HepG2 (cell line): Measurements from ENCODE around the gene MPC1. TPM values are rescaled to one million over a fixed set of nuclear protein-coding genes. Genes with fewer than 3 reads are reported as not detected.
A peak's percentile ranks its signal among the peaks of the same experiment; 100 is the strongest.

Experiments
- ATAD3A ChIP-seq: sonication (generic); formaldehyde crosslinking; IDR thresholded peaks from 2 replicates; pipeline ENCODE4 v1.4.0; 2020; ENCODE audit warnings: missing genetic modification reagents
- BCL6 ChIP-seq: IDR thresholded peaks from 2 replicates; pipeline ENCODE4 v1.6.1; 2016; ENCODE audit warnings: missing genetic modification reagents, missing compliant biosample characterization
- GTF3A ChIP-seq: sonication (generic); formaldehyde crosslinking; conservative IDR thresholded peaks from 2 replicates; pipeline ENCODE4 v1.4.0; 2020; ENCODE audit warnings: mild to moderate bottlenecking, missing genetic modification reagents
- MAFK ChIP-seq, 2 experiments: IDR thresholded peaks in 1 of 2; conservative IDR thresholded peaks in 1 of 2; 2 replicates each; pipeline ENCODE4 v1.6.1; 2011; ENCODE audit warnings: improper control_type of control experiment in 2 of 2, low read length in 2 of 2
- MBD4 ChIP-seq: IDR thresholded peaks from 2 replicates; pipeline ENCODE4 v1.6.1; 2012; ENCODE audit warnings: low read length, inconsistent platforms, borderline replicate concordance
- MZF1 ChIP-seq: sonication (generic); formaldehyde crosslinking; IDR thresholded peaks from 2 replicates; pipeline ENCODE4 v1.8.1; 2023; ENCODE audit warnings: mild to moderate bottlenecking, missing genetic modification reagents, borderline replicate concordance
- PCBP2 ChIP-seq: fragments of 200-400 bp; formaldehyde crosslinking; optimal IDR thresholded peaks from 2 replicates; pipeline ENCODE3; 2018; ENCODE audit warnings: low read length, low read depth; ENCODE audit not compliant: poor library complexity, severe bottlenecking
- PLRG1 ChIP-seq: fragments of 450-650 bp; conservative IDR thresholded peaks from 2 replicates; pipeline ENCODE4 v1.6.1; 2016
- PPARG ChIP-seq: conservative IDR thresholded peaks from 2 replicates; pipeline ENCODE4 v1.6.1; 2016; ENCODE audit warnings: missing biosample characterization, missing genetic modification reagents
- REL ChIP-seq: sonication (generic); formaldehyde crosslinking; conservative IDR thresholded peaks from 2 replicates; pipeline ENCODE4 v1.8.0; 2022; ENCODE audit warnings: mild to moderate bottlenecking, missing genetic modification reagents, moderate library complexity
- RORA ChIP-seq: sonication (generic); formaldehyde crosslinking; IDR thresholded peaks from 2 replicates; pipeline ENCODE4 v1.5.0; 2020; ENCODE audit warnings: mild to moderate bottlenecking, missing genetic modification reagents, moderate library complexity
- TBP ChIP-seq: sonication (generic); formaldehyde crosslinking; IDR thresholded peaks from 2 replicates; pipeline ENCODE4 v1.5.0; 2020; ENCODE audit warnings: missing genetic modification reagents
- TOPORS ChIP-seq: sonication (generic); formaldehyde crosslinking; IDR thresholded peaks from 2 replicates; pipeline ENCODE4 v1.8.0; 2023; ENCODE audit warnings: mild to moderate bottlenecking, missing genetic modification reagents
- ZFP36L1 ChIP-seq: sonication (generic); formaldehyde crosslinking; IDR thresholded peaks from 2 replicates; pipeline ENCODE4 v1.8.0; 2022; ENCODE audit warnings: mild to moderate bottlenecking, missing genetic modification reagents, moderate library complexity
- ZMYM4 ChIP-seq: sonication (generic); formaldehyde crosslinking; IDR thresholded peaks from 2 replicates; pipeline ENCODE4 v1.8.1; 2023; ENCODE audit warnings: mild to moderate bottlenecking, missing genetic modification reagents
- ZNF136 ChIP-seq: sonication (generic); formaldehyde crosslinking; IDR thresholded peaks from 2 replicates; pipeline ENCODE4 v1.8.1; 2022; ENCODE audit warnings: low read depth, mild to moderate bottlenecking, moderate library complexity, missing genetic modification reagents
- ZNF207 ChIP-seq: fragments of 450-650 bp; IDR thresholded peaks from 2 replicates; pipeline ENCODE4 v1.6.1; 2016; ENCODE audit warnings: antibody characterized with exemption, borderline replicate concordance
- ZNF224 ChIP-seq: sonication (generic); formaldehyde crosslinking; IDR thresholded peaks from 2 replicates; pipeline ENCODE4 v1.5.0; 2020; ENCODE audit warnings: mild to moderate bottlenecking, missing genetic modification reagents
- ZNF234 ChIP-seq: sonication (generic); formaldehyde crosslinking; conservative IDR thresholded peaks from 2 replicates; pipeline ENCODE4 v1.5.1; 2020; ENCODE audit warnings: mild to moderate bottlenecking, missing genetic modification reagents
- ZNF274 ChIP-seq: sonication (generic); formaldehyde crosslinking; IDR thresholded peaks from 2 replicates; pipeline ENCODE4 v1.5.1; 2020; ENCODE audit warnings: mild to moderate bottlenecking, missing genetic modification reagents
- ZNF570 ChIP-seq: sonication (generic); formaldehyde crosslinking; IDR thresholded peaks from 2 replicates; pipeline ENCODE4 v1.4.0; 2020; ENCODE audit warnings: mild to moderate bottlenecking, missing genetic modification reagents, borderline replicate concordance
- ZNF766 ChIP-seq: sonication (generic); formaldehyde crosslinking; IDR thresholded peaks from 2 replicates; pipeline ENCODE4 v1.5.0; 2020; ENCODE audit warnings: missing genetic modification reagents, borderline replicate concordance
- ZNF776 ChIP-seq: sonication (generic); formaldehyde crosslinking; IDR thresholded peaks from 2 replicates; pipeline ENCODE4 v1.4.0; 2020; ENCODE audit warnings: mild to moderate bottlenecking, missing genetic modification reagents
- ZNF788 ChIP-seq: sonication (generic); formaldehyde crosslinking; IDR thresholded peaks from 2 replicates; pipeline ENCODE4 v1.5.0; 2020; ENCODE audit warnings: mild to moderate bottlenecking, missing genetic modification reagents, borderline replicate concordance
- ZSCAN9 ChIP-seq: IDR thresholded peaks from 2 replicates; pipeline ENCODE4 v1.6.1; 2016; ENCODE audit warnings: borderline replicate concordance
- polyA plus RNA-seq, 8 experiments: library from polyadenylated mRNA; depleted of rRNA in 3 of 8; stranded (reverse) in 7 of 8; unstranded in 1 of 8; fragments of >200 nt; fragmentation: Illumina TruSeq in 4 of 8; extraction: Trizol in 4 of 8; gene quantifications; 2 replicates each; pipeline versions ENCODE4 v1.2.1 to v1.2.3, GENCODE V29; 2011 to 2016; ENCODE audit warnings: low read depth in 4 of 8, missing spikeins in 1 of 8, mixed read lengths in 1 of 8; ENCODE audit not compliant: insufficient read depth in 1 of 8
- total RNA-seq, 5 experiments: library from RNA; depleted of rRNA; stranded (reverse); fragments of >200 nt; fragmentation: Illumina TruSeq; extraction: Trizol; gene quantifications; 2 replicates each; pipeline ENCODE4 v1.2.3, GENCODE V29; 2016; ENCODE audit warnings: low read depth in 1 of 5
- TF ChIP-seq, protein P1 (sequence below): sonication (generic); formaldehyde crosslinking; IDR thresholded peaks from 2 replicates; pipeline ENCODE4 v1.8.1; 2023; ENCODE audit warnings: missing genetic modification reagents, mild to moderate bottlenecking, borderline replicate concordance
- TF ChIP-seq, protein P2 (sequence below): sonication (generic); formaldehyde crosslinking; IDR thresholded peaks from 2 replicates; pipeline ENCODE4 v1.4.0; 2020; ENCODE audit warnings: missing genetic modification reagents
- TF ChIP-seq, protein P3 (sequence below): sonication (generic); formaldehyde crosslinking; IDR thresholded peaks from 2 replicates; pipeline ENCODE4 v1.4.0; 2020; ENCODE audit warnings: mild to moderate bottlenecking, missing genetic modification reagents

MPC1 gene
- total and polyA plus RNA-seq, 2 of the 13 experiments (the other 11 are each of a cell fraction or from before 2014, with no cell fraction given), result 189 to 214 TPM

DNA sequence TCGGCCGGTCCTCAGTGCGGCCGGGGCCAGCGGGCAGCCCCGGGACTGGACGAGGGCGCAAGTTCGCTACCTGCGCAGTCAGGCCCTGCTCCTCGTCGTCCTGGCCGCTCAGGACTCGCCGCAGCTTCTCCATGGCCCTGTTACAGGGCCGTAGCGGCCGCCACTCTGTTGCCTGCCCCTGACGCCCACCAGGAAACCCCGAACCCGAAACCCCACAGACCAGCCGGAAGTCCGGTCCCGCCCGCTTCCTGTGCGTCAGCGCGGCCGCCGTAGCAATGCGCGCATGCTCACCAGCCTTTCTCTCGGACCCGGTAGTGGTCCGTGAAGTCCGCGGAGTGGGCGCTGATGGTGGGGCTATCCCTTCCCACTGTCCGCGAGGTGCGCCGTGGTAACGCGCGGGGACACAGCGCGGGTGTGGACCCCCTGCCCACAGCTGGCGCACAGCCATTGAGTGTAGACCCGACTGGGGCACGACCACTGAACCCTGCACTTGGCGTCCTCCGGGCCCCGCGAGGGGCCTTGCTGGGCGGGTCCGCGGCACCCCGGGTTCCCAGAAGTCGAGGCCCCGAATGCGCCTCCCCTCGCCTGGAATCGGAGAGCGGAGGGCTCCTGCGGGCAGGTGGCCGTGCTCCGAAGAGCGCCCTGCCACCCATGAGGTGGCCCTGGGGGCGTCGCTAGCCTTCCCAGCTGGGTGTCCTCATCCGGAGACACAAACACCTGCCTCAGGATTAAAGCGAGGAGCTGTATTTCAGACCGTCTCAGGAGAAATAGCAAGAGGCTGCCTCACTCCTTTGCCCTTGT, 40.2 kb downstream of the MPC1 start, which contains the start of gene SFT2D1 (continued):
- TF ChIP-seq, protein P1, sequence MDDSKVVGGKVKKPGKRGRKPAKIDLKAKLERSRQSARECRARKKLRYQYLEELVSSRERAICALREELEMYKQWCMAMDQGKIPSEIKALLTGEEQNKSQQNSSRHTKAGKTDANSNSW (CRISPR knock-in tag), result peak; percentile 94; the same call in 1 of the 2 replicates
- TF ChIP-seq, protein P2, sequence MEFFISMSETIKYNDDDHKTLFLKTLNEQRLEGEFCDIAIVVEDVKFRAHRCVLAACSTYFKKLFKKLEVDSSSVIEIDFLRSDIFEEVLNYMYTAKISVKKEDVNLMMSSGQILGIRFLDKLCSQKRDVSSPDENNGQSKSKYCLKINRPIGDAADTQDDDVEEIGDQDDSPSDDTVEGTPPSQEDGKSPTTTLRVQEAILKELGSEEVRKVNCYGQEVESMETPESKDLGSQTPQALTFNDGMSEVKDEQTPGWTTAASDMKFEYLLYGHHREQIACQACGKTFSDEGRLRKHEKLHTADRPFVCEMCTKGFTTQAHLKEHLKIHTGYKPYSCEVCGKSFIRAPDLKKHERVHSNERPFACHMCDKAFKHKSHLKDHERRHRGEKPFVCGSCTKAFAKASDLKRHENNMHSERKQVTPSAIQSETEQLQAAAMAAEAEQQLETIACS (CRISPR knock-in tag), result peak; percentile 47; the same call in 1 of the 2 replicates
- peak; percentile 97 for TF ChIP-seq REL
- peak; percentile 95 for TF ChIP-seq ZNF274 (CRISPR knock-in tag)
- TF ChIP-seq ZSCAN9 (CRISPR knock-in tag), result 0 out of 2 replicates have a peak, but pooled peaks have one; percentile 81
- TF ChIP-seq PCBP2, result no peak
- TF ChIP-seq ZNF224, result peak; percentile 89; the same call in 1 of the 2 replicates
- TF ChIP-seq TOPORS, result no peak; the same call in 1 of the 2 replicates
- TF ChIP-seq ZMYM4 (CRISPR knock-in tag), result peak; percentile 88
- TF ChIP-seq MZF1 (CRISPR knock-in tag), result no peak
- TF ChIP-seq ZNF136 (CRISPR knock-in tag), result peak; percentile 82; the same call in 1 of the 2 replicates
- no peak for TF ChIP-seq PLRG1
- no peak for TF ChIP-seq MBD4
- TF ChIP-seq ZNF207, result no peak
- peak; percentile 64 for TF ChIP-seq BCL6 (CRISPR knock-in tag)
- no peak for TF ChIP-seq ZNF570 (CRISPR knock-in tag)
- TF ChIP-seq TBP, result peak; percentile 91; the same call in 1 of the 2 replicates
- TF ChIP-seq ZFP36L1 (CRISPR knock-in tag), result no peak
- TF ChIP-seq ZNF788 (CRISPR knock-in tag), result peak; percentile 81
- peak; percentile 80 for TF ChIP-seq ZNF766 (CRISPR knock-in tag)
- TF ChIP-seq, protein P3, sequence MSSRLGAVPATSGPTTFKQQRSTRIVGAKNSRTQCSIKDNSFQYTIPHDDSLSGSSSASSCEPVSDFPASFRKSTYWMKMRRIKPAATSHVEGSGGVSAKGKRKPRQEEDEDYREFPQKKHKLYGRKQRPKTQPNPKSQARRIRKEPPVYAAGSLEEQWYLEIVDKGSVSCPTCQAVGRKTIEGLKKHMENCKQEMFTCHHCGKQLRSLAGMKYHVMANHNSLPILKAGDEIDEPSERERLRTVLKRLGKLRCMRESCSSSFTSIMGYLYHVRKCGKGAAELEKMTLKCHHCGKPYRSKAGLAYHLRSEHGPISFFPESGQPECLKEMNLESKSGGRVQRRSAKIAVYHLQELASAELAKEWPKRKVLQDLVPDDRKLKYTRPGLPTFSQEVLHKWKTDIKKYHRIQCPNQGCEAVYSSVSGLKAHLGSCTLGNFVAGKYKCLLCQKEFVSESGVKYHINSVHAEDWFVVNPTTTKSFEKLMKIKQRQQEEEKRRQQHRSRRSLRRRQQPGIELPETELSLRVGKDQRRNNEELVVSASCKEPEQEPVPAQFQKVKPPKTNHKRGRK (CRISPR knock-in tag), result no peak; the same call in none of the 2 replicates
- TF ChIP-seq ATAD3A (CRISPR knock-in tag), result no peak
- TF ChIP-seq ZNF776 (CRISPR knock-in tag), result peak; percentile 94
- peak; percentile 97 for TF ChIP-seq ZNF234
- peak; percentile 51; the same call in 1 of the 2 replicates for TF ChIP-seq RORA (CRISPR knock-in tag)
- TF ChIP-seq GTF3A (CRISPR knock-in tag), result no peak
- TF ChIP-seq MAFK (conservative IDR thresholded peaks at IDR 0.05 in 1 of 2, IDR thresholded peaks at IDR 0.05 in 1 of 2; ENCODE audit: low read length in 2 of 2), result no peak
- TF ChIP-seq PPARG (CRISPR knock-in tag), result peak; percentile 39; the same call in 1 of the 2 replicates
